ENCODE data around the gene SGMS2.
A peak's percentile ranks its signal among the peaks of the same experiment; 100 is the strongest.
"Not testable (repeated sequence)": the region's sequence is repeated elsewhere in the genome, so short reads cannot be mapped to it uniquely, and the experiment has no call there.

Gene SGMS2

DNA sequence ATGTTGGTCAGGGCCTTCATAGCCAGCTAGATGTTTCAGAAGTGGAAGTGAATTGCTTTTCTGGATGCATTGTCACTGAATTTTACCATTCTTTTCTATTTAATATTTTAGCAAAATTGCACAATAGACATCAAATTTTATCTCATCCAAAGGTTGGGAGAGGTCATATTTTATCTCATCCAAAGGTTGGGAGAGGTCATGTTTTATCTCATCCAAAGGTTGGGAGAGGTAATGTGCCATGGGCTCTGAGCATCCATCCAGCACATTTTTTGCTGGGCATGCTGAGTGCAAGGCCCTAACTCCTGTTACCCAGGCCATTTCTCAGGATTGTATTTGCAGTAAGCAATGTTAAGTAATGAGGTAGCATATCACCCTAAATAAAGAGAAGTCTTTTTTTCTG lies 91.9 kb downstream of the SGMS2 start:
- DNase-seq = no peak

DNA sequence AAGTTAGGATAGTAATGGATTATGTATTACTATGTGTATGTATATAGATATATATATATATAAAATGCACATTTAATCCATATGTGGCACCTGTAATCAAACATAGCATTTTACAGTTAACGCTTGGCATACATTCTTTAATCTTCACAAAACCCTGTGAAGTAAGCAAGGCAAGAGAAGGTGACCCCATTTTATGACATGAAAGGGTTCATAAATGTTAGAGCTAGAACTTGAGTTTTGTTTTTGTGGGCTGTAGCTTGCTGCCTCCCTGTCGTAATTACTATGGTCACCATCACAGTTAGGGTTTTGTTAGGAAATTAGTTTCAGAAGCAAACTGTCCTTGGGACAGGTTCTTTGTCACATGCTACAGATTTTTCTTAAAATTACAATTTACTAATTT lies 92.8 kb downstream of the SGMS2 start:
- DNase-seq = no peak

DNA sequence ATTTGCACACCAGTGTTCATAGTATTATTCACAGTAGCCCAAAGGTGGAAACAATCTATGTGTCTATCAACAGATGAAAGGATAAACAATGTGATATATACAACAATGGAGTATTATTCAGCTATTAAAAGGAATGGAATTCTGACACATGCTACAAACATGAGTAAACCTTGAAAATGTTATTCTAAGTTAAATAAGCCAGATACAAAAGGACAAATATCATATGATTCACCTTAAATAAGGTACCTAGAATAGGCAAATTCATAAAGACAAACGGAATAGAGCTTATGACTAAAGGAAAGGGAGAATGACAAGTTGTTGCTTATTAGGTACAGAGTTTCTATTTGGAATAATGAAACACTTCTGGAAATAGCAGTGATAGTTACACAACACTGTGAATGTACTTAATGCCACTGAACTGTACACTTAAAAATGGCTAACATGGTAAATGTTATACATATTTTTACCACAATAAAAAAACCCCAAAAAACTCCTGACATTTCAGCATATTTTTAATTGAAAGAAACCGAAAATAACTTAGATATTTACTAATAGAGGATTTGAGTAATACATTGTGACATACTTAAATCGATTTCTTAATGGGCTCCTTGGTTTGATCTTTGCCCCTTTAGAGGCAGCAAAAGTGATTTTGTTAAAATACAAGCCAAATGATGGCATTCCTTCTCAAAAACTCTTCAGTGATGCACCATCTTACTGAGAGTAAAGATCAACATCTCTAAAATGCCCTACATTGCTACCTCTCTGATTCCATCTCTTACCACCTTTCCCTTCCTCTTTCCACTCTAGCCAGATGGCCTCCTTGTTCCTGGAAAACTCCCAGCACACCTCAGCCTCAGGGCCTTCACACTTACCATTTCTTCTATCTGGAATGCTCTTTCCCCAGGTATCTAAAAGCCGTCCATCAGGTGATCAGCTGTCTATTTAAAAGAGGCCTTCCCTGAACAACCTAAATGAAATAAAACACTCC lies 98.0 kb downstream of the SGMS2 start:
- no peak for DNase-seq

DNA sequence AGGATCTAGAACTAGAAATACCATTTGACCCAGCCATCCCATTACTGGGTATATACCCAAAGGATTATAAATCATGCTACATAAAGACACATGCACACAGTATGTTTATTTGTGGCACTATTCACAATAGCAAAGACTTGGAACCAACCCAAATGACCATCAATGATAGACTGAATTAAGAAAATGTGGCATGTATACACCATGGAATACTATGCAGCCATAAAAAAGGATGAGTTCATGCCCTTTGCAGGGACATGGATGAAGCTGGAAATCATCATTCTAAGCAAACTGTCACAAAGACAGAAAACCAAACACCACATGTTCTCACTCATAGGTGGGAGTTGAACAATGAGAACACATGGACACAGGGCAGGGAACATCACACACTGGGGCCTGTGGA lies 101.0 kb downstream of the SGMS2 start:
- not testable (repeated sequence) for DNase-seq

DNA sequence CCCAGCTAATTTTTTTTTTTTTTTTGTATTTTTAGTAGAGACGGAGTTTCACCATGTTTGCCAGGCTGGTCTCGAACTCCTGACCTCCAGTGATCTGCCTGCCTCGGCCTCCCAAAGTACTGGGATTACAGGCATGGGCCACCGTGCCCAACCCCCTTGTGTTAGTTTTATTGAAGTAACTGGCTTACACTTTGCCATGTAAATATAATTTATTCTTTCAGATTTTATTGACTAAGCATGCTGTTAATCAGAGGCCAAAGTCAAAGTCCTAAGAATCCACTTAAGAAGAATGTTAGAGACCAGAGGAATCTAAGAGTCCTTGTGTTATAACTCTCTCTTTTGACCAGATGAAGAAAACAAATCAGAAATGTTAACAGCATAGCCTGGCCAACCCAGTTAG lies 102.1 kb downstream of the SGMS2 start:
- not testable (repeated sequence) for DNase-seq

DNA sequence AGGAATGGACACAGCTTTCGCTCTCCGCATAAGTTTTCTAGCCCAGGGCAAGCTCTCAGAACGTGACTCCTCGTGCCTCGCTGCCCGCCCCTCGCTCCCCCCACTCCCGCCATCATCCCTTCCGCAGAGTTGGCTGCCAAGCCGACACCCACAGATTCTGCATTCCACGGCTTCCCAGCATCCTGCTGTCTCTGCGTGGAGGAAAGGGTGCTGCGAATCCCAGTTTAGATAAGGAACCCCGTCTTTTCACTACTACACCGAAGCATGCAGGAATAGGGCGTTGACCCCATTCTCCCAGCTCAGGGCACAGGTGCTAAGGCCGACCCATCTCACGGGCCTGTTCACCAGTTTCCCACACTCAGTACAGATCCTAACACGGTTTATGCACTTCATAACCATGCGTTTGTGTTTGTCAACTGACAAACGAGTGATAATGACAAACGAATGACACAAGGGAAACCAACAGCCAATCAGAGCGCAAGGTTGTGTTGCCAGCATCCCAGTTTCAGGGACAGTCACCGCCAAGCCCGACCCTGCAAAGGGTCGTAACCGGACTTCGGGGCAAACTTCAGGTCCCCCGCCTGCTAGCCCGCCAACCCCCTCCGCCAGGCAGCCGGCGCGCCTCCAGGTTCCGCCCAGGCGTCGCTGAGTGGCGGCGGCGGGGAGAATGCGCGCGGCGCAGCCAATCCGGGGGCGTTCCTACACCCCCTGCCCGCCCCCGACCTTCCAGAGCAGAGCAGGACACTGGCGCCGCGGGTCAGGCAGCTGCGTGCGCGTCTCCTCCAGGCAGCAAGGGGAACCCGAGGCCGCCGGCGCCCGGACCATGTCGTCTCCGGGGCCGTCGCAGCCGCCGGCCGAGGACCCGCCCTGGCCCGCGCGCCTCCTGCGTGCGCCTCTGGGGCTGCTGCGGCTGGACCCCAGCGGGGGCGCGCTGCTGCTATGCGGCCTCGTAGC lies 106.4 kb downstream of the SGMS2 start, which contains the start of gene CYP2U1:
CYP2U1 (plus strand) TSS at position 729 of the 954 bp plus-strand sequence; CDS start at position 824, 95 bp downstream.
- peak; percentile 83 for DNase-seq

DNA sequence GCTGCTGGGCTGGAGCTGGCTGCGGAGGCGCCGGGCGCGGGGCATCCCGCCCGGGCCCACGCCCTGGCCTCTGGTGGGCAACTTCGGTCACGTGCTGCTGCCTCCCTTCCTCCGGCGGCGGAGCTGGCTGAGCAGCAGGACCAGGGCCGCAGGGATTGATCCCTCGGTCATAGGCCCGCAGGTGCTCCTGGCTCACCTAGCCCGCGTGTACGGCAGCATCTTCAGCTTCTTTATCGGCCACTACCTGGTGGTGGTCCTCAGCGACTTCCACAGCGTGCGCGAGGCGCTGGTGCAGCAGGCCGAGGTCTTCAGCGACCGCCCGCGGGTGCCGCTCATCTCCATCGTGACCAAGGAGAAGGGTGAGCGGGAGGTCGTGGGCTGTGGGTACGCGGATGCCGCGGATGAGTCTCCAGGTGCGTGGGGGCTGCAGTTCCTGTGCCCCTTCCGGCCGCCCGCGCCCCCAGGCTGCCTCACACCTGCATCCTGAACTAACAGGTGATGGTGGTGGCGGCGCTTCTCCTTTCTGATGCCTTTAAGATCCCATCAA lies 107.1 kb downstream of the SGMS2 start:
- DNase-seq = peak; percentile 18

DNA sequence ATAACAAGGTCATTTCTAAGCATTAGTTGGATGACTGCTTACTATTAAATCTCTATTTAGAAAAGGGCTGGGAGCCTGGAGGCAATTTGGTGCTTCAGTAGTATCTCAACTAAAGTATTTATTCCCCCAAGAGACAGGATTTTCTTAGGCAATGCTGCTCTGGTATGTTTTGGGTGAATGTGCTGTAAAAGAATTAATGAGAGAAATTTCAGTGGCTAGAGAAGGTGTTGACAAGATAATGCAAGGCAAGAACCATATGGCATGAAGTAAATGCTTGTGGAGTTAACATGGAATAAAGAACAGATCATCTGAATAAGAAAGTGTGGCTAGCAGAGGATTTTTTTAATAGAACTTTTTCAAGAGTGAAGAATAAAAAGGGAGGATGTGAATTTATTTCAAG lies 110.5 kb downstream of the SGMS2 start:
- DNase-seq = no peak

DNA sequence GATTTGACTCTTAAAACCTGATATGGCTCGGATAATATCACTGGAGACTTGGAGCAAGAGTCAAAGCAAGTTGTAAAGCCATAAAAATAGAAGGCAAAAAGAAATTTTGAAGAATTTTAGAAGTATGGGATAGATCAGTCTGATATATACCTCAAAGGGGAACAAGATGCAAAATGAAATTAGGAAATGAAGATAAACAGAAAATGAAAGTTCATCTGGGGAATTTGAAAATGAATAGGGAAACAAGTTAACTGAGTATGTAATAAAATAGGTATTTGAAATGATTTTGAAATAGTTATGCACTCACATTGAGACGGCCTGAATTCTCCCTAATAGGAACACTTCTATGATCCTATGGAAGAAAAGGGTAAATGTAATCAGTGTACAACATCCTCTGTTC lies 112.3 kb downstream of the SGMS2 start:
- no peak for DNase-seq

DNA sequence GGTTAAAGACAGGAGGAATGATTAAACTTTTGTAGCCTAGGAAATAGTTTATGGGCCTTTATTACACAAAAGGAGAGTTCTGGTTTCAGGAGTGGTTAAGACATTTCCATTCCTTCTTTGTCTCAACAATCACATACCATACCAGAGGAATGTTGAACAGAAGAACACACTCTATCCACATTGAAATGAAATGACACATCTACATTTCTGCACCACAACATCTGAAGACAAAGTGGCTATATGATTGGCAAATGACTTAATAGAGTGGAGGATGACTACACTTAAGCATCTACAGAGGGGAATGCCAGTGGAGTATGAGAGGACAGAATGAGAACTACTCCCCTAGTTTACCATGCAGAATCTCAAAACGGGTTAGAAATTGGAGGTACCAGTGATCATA lies 114.6 kb downstream of the SGMS2 start:
- no peak for DNase-seq

DNA sequence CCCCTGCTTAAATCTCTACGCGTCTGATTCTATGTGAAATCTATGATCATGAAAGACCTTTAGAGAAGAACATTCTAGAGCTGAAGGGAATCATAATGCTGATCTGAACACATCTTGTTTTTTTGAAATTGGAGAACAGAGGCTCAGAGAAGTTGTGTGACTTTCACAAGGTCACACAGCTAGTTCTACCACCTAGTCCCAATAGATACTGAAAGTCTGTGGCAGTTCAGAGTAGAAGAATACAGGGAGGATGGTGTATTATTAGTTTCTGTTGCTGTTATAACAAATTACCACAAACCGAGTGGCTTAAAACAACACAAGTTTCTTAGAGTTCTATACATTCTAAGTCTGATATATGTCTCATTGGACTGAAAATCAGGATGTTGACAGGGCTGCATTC lies 121.1 kb downstream of the SGMS2 start:
- no peak for DNase-seq

DNA sequence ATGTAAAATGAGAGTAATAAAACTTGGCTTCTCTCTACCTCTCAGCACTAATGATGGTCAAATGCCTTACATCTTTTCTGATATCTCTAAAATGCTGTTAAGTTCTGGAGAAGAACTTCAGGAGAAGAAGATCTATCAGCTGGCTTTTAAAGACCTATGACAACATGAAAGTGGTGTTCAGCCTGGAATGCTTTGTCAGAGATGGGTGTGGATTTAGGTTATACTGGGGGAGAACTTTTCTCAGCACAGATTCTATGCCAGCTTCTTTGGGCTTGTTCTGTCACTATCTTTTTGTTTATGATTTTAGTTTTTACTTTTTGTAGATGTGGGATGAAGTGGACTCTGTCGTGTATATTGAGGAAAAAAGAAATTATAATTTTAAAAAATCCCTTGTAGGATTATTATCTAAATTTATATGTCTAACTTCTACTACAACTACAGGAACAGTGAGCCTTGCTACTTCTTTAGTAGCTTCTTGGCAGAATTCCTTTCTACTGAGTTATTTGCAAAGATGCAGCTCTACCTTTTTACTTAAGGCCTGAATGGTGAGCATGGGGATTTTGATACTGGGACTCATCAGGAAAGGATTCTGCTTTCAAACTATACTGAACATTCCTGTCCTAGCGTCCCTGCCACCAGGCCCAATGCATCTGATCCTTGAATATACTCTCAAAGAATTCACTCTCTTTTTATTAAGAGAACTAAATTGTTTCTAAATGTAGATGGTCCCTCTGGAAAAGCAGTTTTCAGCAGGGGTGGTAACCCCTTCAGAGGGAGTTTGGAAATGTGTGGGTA lies 126.2 kb downstream of the SGMS2 start:
- DNase-seq = no peak

DNA sequence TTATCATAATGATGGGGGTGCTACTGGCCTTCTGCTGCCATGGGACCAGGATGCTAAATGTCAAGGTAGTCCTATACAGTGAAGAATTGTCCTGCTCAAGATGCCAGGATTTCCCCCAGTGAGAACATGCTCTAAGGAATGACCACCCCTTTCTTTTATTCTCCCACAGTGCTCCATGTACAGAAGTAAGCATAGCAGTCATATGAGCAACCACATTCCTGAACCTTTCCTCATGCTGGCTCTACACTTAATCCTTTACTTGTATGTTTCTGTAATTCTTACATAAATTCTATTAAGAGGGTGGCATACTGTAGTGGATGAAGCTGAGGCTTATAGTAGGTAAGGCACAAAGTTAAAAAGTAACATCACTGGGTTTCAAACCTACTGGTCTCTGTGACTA lies 126.8 kb downstream of the SGMS2 start:
- DNase-seq = no peak

DNA sequence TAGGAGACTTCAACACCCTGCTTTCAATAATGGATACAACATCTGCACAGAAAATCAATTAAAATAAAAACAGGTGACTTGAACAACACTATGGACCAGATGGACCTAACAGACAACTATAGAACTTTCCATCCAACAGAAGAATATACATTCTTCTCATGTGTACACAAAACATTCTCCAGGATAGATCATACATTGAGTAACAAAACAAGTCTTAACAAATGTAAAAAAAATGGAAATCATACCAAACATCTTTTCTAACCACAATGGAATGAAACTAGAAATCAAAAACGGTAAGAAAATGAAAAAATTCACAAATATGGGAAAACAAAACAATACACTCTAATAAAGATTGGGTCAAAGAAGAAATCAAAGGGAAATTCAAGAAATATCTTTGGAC lies 131.3 kb downstream of the SGMS2 start:
- DNase-seq = no peak

Data from activated CD4-positive, alpha-beta T cell treated with anti-CD3 and anti-CD28 coated beads, Interleukin-2, Interleukin-6, amounts not matched to agents 100 ng/mL and 50 ng/mL, durations not matched to agents 16 hours and 8 hours (primary cell).